Calu3 (cell line): ENCODE results near the gene MATN1. TPM values are rescaled to one million over a fixed set of nuclear protein-coding genes. Genes with fewer than 3 reads are reported as not detected.

Source experiments
- BruUV-seq: library from RNA; stranded (reverse); fragments of 400-500 nt; replicated peaks from 2 replicates; lab custom pipeline; 2021; lab: Mats Ljungman, UMichigan
- CTCF ChIA-PET: fragments of 300-600 bp; sonication (Branson Sonifier 250); formaldehyde crosslinking; loops from one replicate; lab custom pipeline; 2022; ENCODE audit warnings: antibody characterized with exemption; lab: Charles Lee
- DNase-seq: peaks from one replicate; pipeline ENCODE4 v3.0.0; 2022
- H3K27ac Mint-ChIP-seq: one replicate; pipeline ENCODE4 v1.8.0; 2022; ENCODE audit warnings: mixed read lengths; ENCODE audit not compliant: unreplicated experiment
- H3K27me3 Mint-ChIP-seq: one replicate; pipeline ENCODE4 v1.8.0; 2022; ENCODE audit warnings: mixed read lengths; ENCODE audit not compliant: unreplicated experiment
- H3K36me3 Mint-ChIP-seq: one replicate; pipeline ENCODE4 v1.8.0; 2022; ENCODE audit warnings: mild to moderate bottlenecking, moderate library complexity, mixed read lengths; ENCODE audit not compliant: insufficient read depth, unreplicated experiment
- H3K4me1 Mint-ChIP-seq: one replicate; pipeline ENCODE4 v1.8.0; 2022; ENCODE audit warnings: mild to moderate bottlenecking, low read depth, mixed read lengths; ENCODE audit not compliant: unreplicated experiment
- H3K4me3 Mint-ChIP-seq: one replicate; pipeline ENCODE4 v1.8.0; 2022; ENCODE audit warnings: mild to moderate bottlenecking, low read depth, moderate library complexity, mixed read lengths; ENCODE audit not compliant: unreplicated experiment
- H3K9me3 Mint-ChIP-seq: one replicate; pipeline ENCODE4 v1.8.0; 2022; ENCODE audit warnings: low read depth, mixed read lengths; ENCODE audit not compliant: unreplicated experiment
- CTCF ChIP-seq: fragments of 200-600 bp; IDR thresholded peaks from one replicate; pipeline ENCODE4 v1.8.0; 2022; ENCODE audit warnings: antibody characterized with exemption; ENCODE audit not compliant: unreplicated experiment
- intact Hi-C: fragments of 100-400 bp; cut with micrococcal nuclease; formaldehyde crosslinking; loops from one replicate; pipeline ENCODE4 v1.10.0; 2022; ENCODE audit not compliant: unreplicated experiment
- total RNA-seq: library from RNA; stranded (reverse); gene quantifications from 2 replicates; pipeline ENCODE4 v1.2.3, GENCODE V29; 2022

The MATN1 gene
- total RNA-seq, 1 experiment from 2014 or later = not detected

DNA sequence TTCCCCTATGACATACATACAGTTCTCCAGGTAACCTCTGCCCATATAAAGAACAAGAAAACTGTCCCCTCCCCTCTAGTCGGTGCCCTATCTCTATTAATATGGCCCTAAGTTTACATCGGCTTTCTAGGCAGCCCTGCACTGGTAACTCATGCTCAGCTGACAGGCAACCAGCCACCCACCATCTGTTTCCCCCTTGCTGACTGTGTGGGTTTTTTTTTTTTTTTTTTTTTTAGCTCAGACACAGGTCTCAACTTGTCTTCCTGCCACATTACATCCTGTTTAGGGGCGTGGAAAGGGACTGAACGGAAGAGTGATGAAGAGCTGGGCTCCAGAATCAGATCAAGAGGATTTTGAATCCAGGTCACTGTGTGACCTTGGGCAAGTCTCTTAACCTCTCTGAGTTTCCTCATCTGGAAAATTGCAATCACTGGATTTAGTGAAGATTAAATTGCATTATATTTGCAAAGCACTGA, 20.2 kb upstream of the MATN1 start:
- H3K9me3 Mint-ChIP-seq = peaks cover 2% of the 10 kb centered on the region
- no peaks in the 10 kb centered on the region for H3K27me3 Mint-ChIP-seq
- DNase-seq = no peak
- no TSS peak for BruUV-seq
- intact Hi-C loops = no loop called here
- no peak overlapping the region for H3K4me3 Mint-ChIP-seq
- H3K36me3 Mint-ChIP-seq = no peaks in the 10 kb centered on the region
- TF ChIP-seq CTCF = no peak
- H3K27ac Mint-ChIP-seq = no peak overlapping the region
- CTCF ChIA-PET = interaction anchor here (0.6 to 1.6 kb wide), 3 partner anchors 20 to 233 kb away, joined by 3 to 7 read pairs (median 3); partner anchors contain the start of gene MATN1
- peaks cover 16% of the 10 kb centered on the region for H3K4me1 Mint-ChIP-seq

GRCh38 chr1:30742963-30743559, 19.7 kb upstream of the MATN1 start:
- peaks cover 5% of the 10 kb centered on the region for H3K9me3 Mint-ChIP-seq
- no peaks in the 10 kb centered on the region for H3K27me3 Mint-ChIP-seq
- peaks cover 16% of the 10 kb centered on the region for H3K4me1 Mint-ChIP-seq
- H3K27ac Mint-ChIP-seq = no peak overlapping the region
- CTCF ChIA-PET = interaction anchor here (1.6 kb wide), 1 partner anchor 19 kb away, joined by 3 read pairs; the partner anchor contains the start of gene MATN1
- no peak overlapping the region for H3K4me3 Mint-ChIP-seq
- no peaks in the 10 kb centered on the region for H3K36me3 Mint-ChIP-seq
- DNase-seq = no peak
- intact Hi-C loops = no loop called here
- BruUV-seq = no TSS peak
- TF ChIP-seq CTCF = no peak

GRCh38 chr1:30742300-30742962, 19.0 kb upstream of the MATN1 start:
- peaks cover 5% of the 10 kb centered on the region for H3K9me3 Mint-ChIP-seq
- no peak for TF ChIP-seq CTCF
- intact Hi-C loops = no loop called here
- CTCF ChIA-PET = no interaction called here
- H3K4me1 Mint-ChIP-seq = peaks cover 16% of the 10 kb centered on the region
- no peak for DNase-seq
- no peak overlapping the region for H3K4me3 Mint-ChIP-seq
- no peaks in the 10 kb centered on the region for H3K27me3 Mint-ChIP-seq
- BruUV-seq = no TSS peak
- no peak overlapping the region for H3K27ac Mint-ChIP-seq
- H3K36me3 Mint-ChIP-seq = no peaks in the 10 kb centered on the region

- H3K27ac Mint-ChIP-seq = no peak overlapping the region
- DNase-seq = peak; percentile 46
- no peak for TF ChIP-seq CTCF
- CTCF ChIA-PET = interaction anchor here (1.0 kb wide), 1 partner anchor 38 kb away, joined by 4 read pairs; no protein-coding TSS in a partner anchor
- H3K36me3 Mint-ChIP-seq = no peaks in the 10 kb centered on the region
- no TSS peak for BruUV-seq
- H3K4me1 Mint-ChIP-seq = peaks cover 16% of the 10 kb centered on the region
- peaks cover 5% of the 10 kb centered on the region for H3K9me3 Mint-ChIP-seq
- intact Hi-C loops = no loop called here
- H3K4me3 Mint-ChIP-seq = no peak overlapping the region
- no peaks in the 10 kb centered on the region for H3K27me3 Mint-ChIP-seq
Observed at GRCh38 chr1:30741239-30741894, 18.0 kb upstream of the MATN1 start.
